Measurements from ENCODE around the gene GATM.
"Not testable (repeated sequence)": the region's sequence is repeated elsewhere in the genome, so short reads cannot be mapped to it uniquely, and the experiment has no call there.

Gene GATM

GRCh38 chr15:45376967-45377608 is 1.3 kb downstream of the GATM start:
- no peak for TF ChIP-seq GATA1 (IDR thresholded peaks at IDR 0.05; ENCODE audit: low read depth, low read length)
- no peak for TF ChIP-seq POLR2A (IDR thresholded peaks at IDR 0.05; ENCODE audit: low read length)
- peak in 1 of 2 experiments; percentile 6 for DNase-seq

DNA sequence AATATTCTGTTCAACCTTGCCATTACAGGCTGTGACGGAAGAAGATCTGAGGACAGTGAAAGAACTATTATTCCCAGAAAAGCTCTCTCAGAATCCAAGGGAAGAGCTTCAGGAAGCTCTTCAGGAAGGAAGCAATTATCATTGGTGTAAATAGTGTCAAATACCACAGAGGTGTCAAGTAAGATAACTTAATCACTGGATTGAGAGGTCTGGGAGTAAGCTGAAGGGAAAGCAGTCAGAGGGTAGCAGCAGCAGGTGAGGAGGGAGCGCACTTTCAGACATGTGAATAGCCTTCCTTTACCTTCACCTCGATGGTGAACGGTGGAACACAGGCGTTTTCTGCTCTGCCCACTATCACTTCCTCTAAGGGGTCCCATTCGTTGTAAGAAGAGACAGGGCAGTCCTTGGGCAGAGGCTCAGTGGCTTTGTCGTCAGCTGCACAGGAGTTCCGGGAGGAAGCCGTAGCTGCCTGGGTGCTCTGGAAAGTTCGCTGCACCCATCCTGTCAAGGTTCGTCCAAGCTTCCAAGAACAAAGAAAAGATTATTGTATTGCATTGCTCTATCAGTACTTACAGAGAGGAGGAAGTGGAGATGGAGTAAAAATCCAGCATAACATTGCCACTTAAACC is 1.9 kb downstream of the GATM start:
- no peak for TF ChIP-seq POLR2A (IDR thresholded peaks at IDR 0.05; ENCODE audit: low read length)
- no peak for TF ChIP-seq GATA1 (IDR thresholded peaks at IDR 0.05; ENCODE audit: low read depth, low read length)
- DNase-seq, result no peak

GRCh38 chr15:45375836-45376235 is 2.5 kb downstream of the GATM start:
- TF ChIP-seq GATA1 (IDR thresholded peaks at IDR 0.05; ENCODE audit: low read depth, low read length) (no peak), POLR2A (IDR thresholded peaks at IDR 0.05; ENCODE audit: low read length) (no peak)
- no peak for DNase-seq

DNA sequence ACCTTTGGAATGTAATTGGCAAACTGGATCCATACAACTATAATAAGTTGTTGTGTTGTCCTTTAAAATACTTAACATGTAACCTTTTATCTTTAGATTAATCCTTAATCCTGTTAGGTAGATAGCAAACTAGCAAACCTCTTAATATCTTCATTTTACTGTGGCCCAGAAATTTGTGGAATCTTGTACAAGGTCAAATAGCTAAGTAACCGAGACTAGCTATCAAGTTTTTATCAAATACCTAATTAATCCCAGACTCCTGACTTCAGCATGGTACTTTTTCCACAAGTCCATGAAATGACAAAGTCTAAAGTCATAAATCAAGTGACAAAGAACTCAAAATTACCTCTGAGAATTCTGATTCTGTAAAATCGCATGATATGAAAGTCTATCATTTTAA is 4.4 kb downstream of the GATM start:
- TF ChIP-seq GATA1 (IDR thresholded peaks at IDR 0.05; ENCODE audit: low read depth, low read length) (no peak), POLR2A (IDR thresholded peaks at IDR 0.05; ENCODE audit: low read length) (no peak)
- DNase-seq, result no peak

DNA sequence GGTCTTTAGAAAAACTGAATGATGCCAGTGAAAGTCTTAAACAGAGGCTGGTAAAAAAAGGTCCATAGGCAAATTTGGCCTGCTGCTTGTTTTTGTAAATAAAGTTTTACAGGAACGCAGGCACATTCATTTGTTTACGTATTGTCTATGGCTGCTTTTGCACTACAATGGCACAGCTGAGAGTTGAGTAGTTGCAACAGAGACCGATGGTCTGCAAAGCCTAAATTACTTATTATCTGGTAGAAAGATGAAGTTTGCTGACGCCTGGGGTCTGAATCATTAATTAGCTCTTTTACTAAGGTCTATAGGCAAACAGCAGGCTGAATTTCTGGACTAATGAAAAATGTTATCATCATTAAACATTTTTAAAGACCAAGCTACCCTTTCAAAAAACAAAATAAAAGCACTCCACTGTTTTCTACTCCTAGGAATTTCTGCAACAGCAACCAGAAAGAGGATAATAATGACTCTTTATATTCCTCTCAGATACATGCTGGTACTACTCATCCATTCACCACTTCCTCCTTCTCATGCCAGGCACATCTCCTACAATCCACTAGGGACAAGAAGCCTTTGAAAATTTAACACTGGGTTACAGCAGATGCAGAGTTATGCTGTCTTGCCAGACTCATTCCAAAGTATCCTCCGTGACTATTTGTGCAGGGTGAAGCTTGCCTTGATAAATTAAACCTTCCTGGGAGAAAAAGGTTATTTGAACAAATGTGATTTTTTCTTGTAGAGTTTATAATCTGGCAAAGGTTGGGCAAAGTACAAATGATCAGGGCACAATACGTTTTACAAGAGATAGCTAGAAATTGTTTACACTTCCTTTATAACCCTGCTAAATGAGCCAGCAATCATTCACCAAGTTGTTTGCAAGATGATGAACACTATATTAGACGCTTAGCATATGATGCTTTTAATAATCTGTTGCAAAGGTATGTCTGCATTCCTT is 6.0 kb downstream of the GATM start:
- TF ChIP-seq POLR2A (IDR thresholded peaks at IDR 0.05; ENCODE audit: low read length) (no peak), GATA1 (IDR thresholded peaks at IDR 0.05; ENCODE audit: low read depth, low read length) (no peak)
- DNase-seq, result no peak

GRCh38 chr15:45371546-45371945 is 6.8 kb downstream of the GATM start:
- no peak for TF ChIP-seq POLR2A (IDR thresholded peaks at IDR 0.05; ENCODE audit: low read length)
- TF ChIP-seq GATA1 (IDR thresholded peaks at IDR 0.05; ENCODE audit: low read depth, low read length), result no peak
- DNase-seq, result no peak

GRCh38 chr15:45370042-45370441 is 8.3 kb downstream of the GATM start:
- DNase-seq, result not testable (repeated sequence)

DNA sequence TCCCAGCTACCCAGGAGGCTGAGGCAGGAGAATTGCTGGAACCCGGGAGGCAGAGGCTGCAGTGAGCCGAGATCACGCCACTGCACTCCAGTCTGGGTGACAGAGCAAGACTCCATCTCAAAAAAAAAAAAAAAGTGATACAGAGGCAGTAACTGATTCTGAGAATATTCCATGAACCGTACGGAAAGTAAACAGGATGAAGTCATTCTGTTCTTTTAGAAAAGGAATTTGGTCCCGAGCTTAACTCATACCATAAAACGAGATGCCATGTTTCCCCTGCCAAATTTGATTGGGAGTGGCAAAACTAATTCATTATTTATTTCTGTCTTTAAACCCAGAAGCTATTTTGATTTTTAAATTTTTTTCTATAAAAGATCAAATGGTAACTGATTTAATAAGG is 11.1 kb downstream of the GATM start:
- DNase-seq, result not testable (repeated sequence)

- DNase-seq, result no peak
- TF ChIP-seq POLR2A (IDR thresholded peaks at IDR 0.05; ENCODE audit: low read length), result no peak
- no peak for TF ChIP-seq GATA1 (IDR thresholded peaks at IDR 0.05; ENCODE audit: low read depth, low read length)
These were observed 14.1 kb downstream of the GATM start for GRCh38 chr15:45364271-45364670.

GRCh38 chr15:45363801-45364200 is 14.5 kb downstream of the GATM start:
- TF ChIP-seq GATA1 (IDR thresholded peaks at IDR 0.05; ENCODE audit: low read depth, low read length) (no peak), POLR2A (IDR thresholded peaks at IDR 0.05; ENCODE audit: low read length) (no peak)
- no peak for DNase-seq

- TF ChIP-seq POLR2A (IDR thresholded peaks at IDR 0.05; ENCODE audit: low read length), result no peak
- TF ChIP-seq GATA1 (IDR thresholded peaks at IDR 0.05; ENCODE audit: low read depth, low read length), result no peak
- no peak for DNase-seq
These were observed 15.0 kb downstream of the GATM start for GRCh38 chr15:45363334-45363733.

DNA sequence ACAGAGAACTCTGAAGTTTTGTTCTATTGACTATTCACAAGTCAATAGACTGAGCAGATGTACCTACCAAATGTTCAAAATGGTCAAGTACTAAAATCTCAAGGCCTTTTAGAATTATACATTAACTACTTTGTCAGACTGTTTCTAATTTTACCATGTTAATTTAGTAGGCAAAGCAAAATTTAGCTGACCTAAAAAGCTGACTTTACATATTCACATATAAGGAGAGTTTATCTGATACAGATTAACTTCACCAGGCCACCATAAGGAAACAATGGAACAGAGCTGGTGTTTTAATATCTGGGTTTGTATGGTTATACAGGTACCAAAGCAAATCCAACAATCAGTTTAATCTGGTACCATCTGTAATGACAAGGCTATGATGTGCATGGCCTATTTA is 15.9 kb downstream of the GATM start:
- no peak for DNase-seq
- TF ChIP-seq POLR2A (IDR thresholded peaks at IDR 0.05; ENCODE audit: low read length) (no peak), GATA1 (IDR thresholded peaks at IDR 0.05; ENCODE audit: low read depth, low read length) (no peak)

DNA sequence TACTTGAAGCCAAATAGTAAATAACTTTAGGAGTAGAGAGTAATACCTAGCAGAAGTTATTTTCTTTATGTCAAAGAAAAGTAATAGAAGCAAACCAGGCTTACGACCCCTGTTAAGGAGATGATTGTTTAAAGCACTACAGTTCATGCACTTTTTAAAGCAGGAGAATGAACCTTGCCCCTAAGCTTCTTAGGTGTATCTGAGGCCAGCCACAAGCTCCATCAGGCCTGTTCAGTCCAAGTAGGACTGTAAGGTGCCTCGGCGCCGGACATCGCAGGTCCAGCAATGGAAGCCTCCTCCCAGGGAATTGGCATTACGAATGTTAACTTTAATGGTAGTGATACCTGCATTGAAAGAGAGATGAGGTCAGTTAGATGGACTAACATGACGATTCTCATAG is 16.5 kb downstream of the GATM start:
- no peak for TF ChIP-seq POLR2A (IDR thresholded peaks at IDR 0.05; ENCODE audit: low read length)
- no peak for TF ChIP-seq GATA1 (IDR thresholded peaks at IDR 0.05; ENCODE audit: low read depth, low read length)
- no peak for DNase-seq

DNA sequence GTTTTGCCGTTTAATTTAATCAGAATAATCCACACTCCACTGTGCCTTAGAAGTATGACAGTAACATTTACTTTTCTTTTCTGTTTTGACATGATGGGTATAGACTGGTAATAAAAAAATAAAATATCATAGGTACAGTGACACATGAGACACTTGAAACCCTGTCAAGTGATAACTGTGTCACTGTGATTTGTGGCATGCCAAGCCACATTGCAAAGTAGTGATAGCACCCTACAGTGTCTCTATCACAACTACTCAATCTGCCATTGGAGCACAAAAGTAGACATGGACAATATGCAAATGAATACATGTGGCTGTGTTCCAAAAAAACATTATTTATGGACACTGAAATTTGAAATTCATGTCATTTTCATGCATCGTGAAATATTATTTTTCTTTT is 22.5 kb downstream of the GATM start:
- TF ChIP-seq POLR2A (IDR thresholded peaks at IDR 0.05; ENCODE audit: low read length), result no peak
- no peak for TF ChIP-seq GATA1 (IDR thresholded peaks at IDR 0.05; ENCODE audit: low read depth, low read length)
- no peak for DNase-seq

GRCh38 chr15:45354711-45355110 is 23.6 kb downstream of the GATM start:
- DNase-seq, result no peak

More at GRCh38 chr15:45354711-45355110, 23.6 kb downstream of the GATM start:
- no peak for TF ChIP-seq POLR2A (IDR thresholded peaks at IDR 0.05; ENCODE audit: low read length)
- no peak for TF ChIP-seq GATA1 (IDR thresholded peaks at IDR 0.05; ENCODE audit: low read depth, low read length)
